ENCODE measurements around the gene SPOPL.

DNA sequence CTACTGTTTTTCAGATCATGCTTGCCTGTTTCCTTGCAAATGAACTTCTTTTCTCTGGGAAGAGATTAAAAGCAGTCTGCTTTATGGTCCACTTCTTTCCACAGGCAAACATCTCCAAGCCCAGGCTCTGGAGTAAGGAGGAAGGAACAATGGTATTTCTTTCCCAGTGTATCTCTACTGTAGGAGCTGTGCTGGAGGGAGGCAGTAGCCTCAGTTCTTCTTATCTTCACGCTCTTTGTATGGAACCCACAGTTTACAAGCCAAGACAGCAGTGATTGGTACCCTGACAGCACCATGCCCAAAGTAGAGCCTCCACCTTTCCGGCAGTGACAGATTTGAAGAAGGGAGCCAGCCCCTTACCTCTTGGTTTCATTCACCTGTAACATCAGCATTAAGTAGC, 35.2 kb downstream of the SPOPL start:
- TF ChIP-seq TCF7 (IDR thresholded peaks at IDR 0.05; ENCODE audit: borderline replicate concordance), result no peak
- no peak for TF ChIP-seq SMC3 (conservative IDR thresholded peaks at IDR 0.05; ENCODE audit: insufficient read depth, low read depth, low read length)
- no peak for TF ChIP-seq ATF1 (CRISPR knock-in tag; IDR thresholded peaks at IDR 0.05)
- no peak for TF ChIP-seq ATF1 (tag; IDR thresholded peaks at IDR 0.05)
- no peak for TF ChIP-seq ZNF184 (CRISPR knock-in tag; IDR thresholded peaks at IDR 0.05)
